Measurements from ENCODE around the gene ERBB4. TPM values are rescaled to one million over a fixed set of nuclear protein-coding genes. Genes with fewer than 3 reads are reported as not detected.

The ERBB4 gene
- total RNA-seq, 1 experiment from 2014 or later, result 2.9 TPM

DNA sequence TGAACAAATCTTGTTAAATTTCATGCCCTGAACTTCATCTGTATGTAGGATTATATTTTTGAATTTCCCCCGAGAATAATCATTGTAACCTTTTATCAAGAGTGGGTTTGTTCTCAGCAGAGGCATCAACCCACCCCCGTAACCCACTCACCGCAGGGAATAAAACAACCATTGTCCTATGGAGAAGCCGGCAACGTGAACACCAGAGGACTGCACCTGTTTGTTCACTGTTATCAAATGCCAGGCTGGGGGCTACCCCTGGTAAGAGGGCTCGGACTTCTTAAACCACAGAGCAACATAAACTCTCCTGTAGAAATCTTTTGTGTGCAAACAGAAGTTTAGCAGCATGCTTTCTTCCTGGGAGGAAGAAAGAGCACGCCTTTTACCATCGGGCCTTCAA lies 610.4 kb downstream of the ERBB4 start:
- Mint-ChIP-seq H3K27ac (ENCODE audit: unreplicated experiment) (no peak overlapping the region), H3K4me3 (ENCODE audit: low read depth, unreplicated experiment) (no peak overlapping the region)

DNA sequence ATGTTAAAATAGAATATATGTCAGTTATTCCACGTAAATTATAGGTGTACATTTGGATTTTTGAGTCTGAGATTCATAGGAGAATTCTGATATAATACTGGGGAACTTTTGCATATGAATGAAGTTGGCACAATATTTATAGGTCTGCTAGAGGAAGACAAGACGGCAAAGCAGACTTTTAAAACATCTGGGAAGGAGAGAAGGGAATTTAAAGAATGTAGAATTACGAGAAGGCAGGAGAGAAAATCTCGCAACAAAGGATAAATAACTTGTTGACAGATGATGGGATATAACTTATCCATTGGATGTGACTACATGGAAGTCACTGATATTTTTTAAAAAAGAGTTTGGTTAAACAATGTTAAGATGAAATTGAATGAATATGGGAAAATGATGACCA lies 615.6 kb downstream of the ERBB4 start:
- intact Hi-C loops (cut with micrococcal nuclease; ENCODE audit: unreplicated experiment), result no loop called here
- H3K36me3 Mint-ChIP-seq (ENCODE audit: insufficient read depth, unreplicated experiment), result no peaks in the 10 kb centered on the region
- no peak for DNase-seq
- TF ChIP-seq, protein P1, sequence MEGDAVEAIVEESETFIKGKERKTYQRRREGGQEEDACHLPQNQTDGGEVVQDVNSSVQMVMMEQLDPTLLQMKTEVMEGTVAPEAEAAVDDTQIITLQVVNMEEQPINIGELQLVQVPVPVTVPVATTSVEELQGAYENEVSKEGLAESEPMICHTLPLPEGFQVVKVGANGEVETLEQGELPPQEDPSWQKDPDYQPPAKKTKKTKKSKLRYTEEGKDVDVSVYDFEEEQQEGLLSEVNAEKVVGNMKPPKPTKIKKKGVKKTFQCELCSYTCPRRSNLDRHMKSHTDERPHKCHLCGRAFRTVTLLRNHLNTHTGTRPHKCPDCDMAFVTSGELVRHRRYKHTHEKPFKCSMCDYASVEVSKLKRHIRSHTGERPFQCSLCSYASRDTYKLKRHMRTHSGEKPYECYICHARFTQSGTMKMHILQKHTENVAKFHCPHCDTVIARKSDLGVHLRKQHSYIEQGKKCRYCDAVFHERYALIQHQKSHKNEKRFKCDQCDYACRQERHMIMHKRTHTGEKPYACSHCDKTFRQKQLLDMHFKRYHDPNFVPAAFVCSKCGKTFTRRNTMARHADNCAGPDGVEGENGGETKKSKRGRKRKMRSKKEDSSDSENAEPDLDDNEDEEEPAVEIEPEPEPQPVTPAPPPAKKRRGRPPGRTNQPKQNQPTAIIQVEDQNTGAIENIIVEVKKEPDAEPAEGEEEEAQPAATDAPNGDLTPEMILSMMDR (IDR thresholded peaks at IDR 0.05; ENCODE audit: unreplicated experiment), result no peak
- BruUV-seq (replicated peaks), result no TSS peak
- CTCF ChIA-PET, result no interaction called here
- no peaks in the 10 kb centered on the region for H3K27me3 Mint-ChIP-seq (ENCODE audit: unreplicated experiment)
- no peaks in the 10 kb centered on the region for H3K9me3 Mint-ChIP-seq (ENCODE audit: low read depth, unreplicated experiment)
- H3K4me1 Mint-ChIP-seq (ENCODE audit: low read depth, unreplicated experiment), result no peaks in the 10 kb centered on the region
- H3K27ac Mint-ChIP-seq (ENCODE audit: unreplicated experiment), result no peak overlapping the region
- H3K4me3 Mint-ChIP-seq (ENCODE audit: low read depth, unreplicated experiment), result no peak overlapping the region

More for the DNA sequence above, 610.4 kb downstream of the ERBB4 start:
- DNase-seq, result no peak
- no peaks in the 10 kb centered on the region for H3K4me1 Mint-ChIP-seq (ENCODE audit: low read depth, unreplicated experiment)
- no peaks in the 10 kb centered on the region for H3K27me3 Mint-ChIP-seq (ENCODE audit: unreplicated experiment)
- no TSS peak for BruUV-seq (replicated peaks)
- no peaks in the 10 kb centered on the region for H3K9me3 Mint-ChIP-seq (ENCODE audit: low read depth, unreplicated experiment)
- intact Hi-C loops (cut with micrococcal nuclease; ENCODE audit: unreplicated experiment), result no loop called here
- TF ChIP-seq, protein P1 (IDR thresholded peaks at IDR 0.05; ENCODE audit: unreplicated experiment), result no peak
- no peaks in the 10 kb centered on the region for H3K36me3 Mint-ChIP-seq (ENCODE audit: insufficient read depth, unreplicated experiment)
- CTCF ChIA-PET, result no interaction called here

DNA sequence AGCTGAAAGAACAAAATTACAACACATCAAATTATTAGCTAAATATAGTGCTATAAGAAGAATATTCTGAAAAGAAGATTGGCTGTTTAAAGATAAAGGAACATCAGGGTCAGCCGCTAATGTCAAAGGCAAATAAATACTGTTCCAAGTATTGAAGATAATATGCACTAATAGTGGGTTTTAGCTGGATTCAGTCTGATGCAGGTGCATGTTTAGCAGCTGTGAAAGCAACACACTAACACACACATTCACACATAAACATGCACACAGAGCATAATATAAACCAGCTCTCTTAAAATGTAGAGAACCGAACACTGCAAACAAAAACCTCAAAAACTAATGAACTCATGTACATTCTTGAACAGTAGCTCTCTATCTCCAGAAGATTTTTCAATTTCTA lies 634.6 kb downstream of the ERBB4 start:
- no peaks in the 10 kb centered on the region for H3K9me3 Mint-ChIP-seq (ENCODE audit: low read depth, unreplicated experiment)
- TF ChIP-seq, protein P1 (IDR thresholded peaks at IDR 0.05; ENCODE audit: unreplicated experiment), result no peak
- H3K4me1 Mint-ChIP-seq (ENCODE audit: low read depth, unreplicated experiment), result no peaks in the 10 kb centered on the region
- no TSS peak for BruUV-seq (replicated peaks)
- H3K27me3 Mint-ChIP-seq (ENCODE audit: unreplicated experiment), result no peaks in the 10 kb centered on the region
- DNase-seq, result no peak
- intact Hi-C loops (cut with micrococcal nuclease; ENCODE audit: unreplicated experiment), result no loop called here
- CTCF ChIA-PET, result no interaction called here
- H3K4me3 Mint-ChIP-seq (ENCODE audit: low read depth, unreplicated experiment), result no peak overlapping the region
- H3K27ac Mint-ChIP-seq (ENCODE audit: unreplicated experiment), result no peak overlapping the region
- H3K36me3 Mint-ChIP-seq (ENCODE audit: insufficient read depth, unreplicated experiment), result no peaks in the 10 kb centered on the region

DNA sequence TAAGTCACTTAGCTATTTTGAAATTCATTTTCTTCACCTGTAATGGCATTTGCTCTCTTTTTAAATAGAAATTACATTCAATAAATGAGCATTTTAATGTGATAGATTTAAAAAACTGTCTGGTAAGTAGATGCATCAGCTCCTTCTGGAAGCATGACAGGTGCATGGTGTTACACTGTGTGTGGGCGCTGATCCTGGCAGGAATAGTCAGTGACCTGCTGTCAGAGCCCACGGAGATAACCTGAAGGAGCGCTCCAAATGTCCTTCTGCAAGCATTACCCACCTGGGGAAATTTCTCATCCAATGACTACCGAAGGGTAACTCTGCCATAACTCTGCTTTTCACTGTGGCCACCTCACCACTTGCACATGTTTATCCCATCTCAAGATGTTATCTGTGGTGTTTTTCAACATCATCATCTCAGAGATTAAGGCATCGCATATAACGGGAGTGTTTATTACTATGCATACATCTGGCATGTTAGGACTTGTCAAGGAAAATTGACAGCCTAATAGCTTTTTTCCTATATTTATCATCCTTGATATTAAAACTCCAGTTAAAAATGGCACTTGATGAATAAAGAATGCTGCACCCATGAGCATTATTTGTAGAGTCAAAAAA lies 637.3 kb downstream of the ERBB4 start:
- no TSS peak for BruUV-seq (replicated peaks)
- Mint-ChIP-seq H3K27me3 (ENCODE audit: unreplicated experiment) (no peaks in the 10 kb centered on the region), H3K4me1 (ENCODE audit: low read depth, unreplicated experiment) (no peaks in the 10 kb centered on the region), H3K27ac (ENCODE audit: unreplicated experiment) (no peak overlapping the region), H3K36me3 (ENCODE audit: insufficient read depth, unreplicated experiment) (no peaks in the 10 kb centered on the region), H3K9me3 (ENCODE audit: low read depth, unreplicated experiment) (no peaks in the 10 kb centered on the region), H3K4me3 (ENCODE audit: low read depth, unreplicated experiment) (no peak overlapping the region)
- TF ChIP-seq, protein P1 (IDR thresholded peaks at IDR 0.05; ENCODE audit: unreplicated experiment), result no peak
- CTCF ChIA-PET, result no interaction called here
- no peak for DNase-seq
- intact Hi-C loops (cut with micrococcal nuclease; ENCODE audit: unreplicated experiment), result no loop called here

All from Calu3 (cell line).